GM12873 (cell line): ENCODE measurements around the gene CSTA.

Experiments used
- TF ChIP-seq, protein P1 (sequence below): IDR thresholded peaks from 2 replicates; pipeline ENCODE4 v1.5.1; 2012; ENCODE audit warnings: low read depth, mild to moderate bottlenecking, moderate library complexity, low read length, control low read depth; ENCODE audit not compliant: insufficient read depth; ENCODE audit errors: missing control alignments

Gene CSTA, protein sequence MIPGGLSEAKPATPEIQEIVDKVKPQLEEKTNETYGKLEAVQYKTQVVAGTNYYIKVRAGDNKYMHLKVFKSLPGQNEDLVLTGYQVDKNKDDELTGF

DNA sequence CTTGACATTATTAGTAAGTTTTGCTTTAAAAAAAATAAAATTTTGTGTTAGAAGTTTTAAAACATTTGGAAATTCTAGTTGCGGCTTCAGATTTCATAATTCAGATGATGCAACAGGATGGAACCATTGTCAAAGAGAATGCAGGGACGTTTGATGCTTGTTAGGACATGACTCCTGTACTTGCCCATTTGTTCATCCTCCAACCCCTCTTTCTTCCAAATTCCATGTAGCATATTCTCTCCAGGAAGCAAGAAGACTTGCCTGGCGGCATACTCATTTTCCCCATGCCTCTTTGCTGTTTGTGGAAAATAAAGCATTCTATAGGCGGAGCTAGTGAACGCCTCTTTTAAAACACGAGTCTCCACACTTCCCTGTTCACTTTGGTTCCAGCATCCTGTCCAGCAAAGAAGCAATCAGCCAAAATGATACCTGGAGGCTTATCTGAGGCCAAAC, at the start of gene CSTA:
Gene CSTA, plus strand, starts transcription at position 378 of the 453 bp plus-strand sequence. Its CDS starts 45 bp downstream, at position 423.
- TF ChIP-seq, protein P1, sequence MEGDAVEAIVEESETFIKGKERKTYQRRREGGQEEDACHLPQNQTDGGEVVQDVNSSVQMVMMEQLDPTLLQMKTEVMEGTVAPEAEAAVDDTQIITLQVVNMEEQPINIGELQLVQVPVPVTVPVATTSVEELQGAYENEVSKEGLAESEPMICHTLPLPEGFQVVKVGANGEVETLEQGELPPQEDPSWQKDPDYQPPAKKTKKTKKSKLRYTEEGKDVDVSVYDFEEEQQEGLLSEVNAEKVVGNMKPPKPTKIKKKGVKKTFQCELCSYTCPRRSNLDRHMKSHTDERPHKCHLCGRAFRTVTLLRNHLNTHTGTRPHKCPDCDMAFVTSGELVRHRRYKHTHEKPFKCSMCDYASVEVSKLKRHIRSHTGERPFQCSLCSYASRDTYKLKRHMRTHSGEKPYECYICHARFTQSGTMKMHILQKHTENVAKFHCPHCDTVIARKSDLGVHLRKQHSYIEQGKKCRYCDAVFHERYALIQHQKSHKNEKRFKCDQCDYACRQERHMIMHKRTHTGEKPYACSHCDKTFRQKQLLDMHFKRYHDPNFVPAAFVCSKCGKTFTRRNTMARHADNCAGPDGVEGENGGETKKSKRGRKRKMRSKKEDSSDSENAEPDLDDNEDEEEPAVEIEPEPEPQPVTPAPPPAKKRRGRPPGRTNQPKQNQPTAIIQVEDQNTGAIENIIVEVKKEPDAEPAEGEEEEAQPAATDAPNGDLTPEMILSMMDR: no peak

DNA sequence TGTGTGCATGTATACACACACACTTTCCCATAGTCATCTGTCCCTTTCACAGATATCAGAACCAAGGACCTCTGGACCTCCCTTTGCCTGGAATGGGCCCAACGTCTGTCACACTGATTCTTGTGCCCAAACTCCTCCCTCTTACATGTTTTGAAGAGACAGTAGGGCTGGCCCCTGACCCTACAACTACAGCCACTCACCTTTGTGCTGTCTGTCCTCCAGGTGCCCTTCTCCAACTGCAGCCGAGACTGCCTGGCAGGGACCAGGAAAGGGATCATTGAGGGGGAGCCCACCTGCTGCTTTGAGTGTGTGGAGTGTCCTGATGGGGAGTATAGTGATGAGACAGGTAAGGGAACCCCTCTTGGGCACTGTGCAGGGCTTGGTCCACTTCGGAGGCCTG, 43.2 kb upstream of the CSTA start:
- TF ChIP-seq, protein P1: no peak

DNA sequence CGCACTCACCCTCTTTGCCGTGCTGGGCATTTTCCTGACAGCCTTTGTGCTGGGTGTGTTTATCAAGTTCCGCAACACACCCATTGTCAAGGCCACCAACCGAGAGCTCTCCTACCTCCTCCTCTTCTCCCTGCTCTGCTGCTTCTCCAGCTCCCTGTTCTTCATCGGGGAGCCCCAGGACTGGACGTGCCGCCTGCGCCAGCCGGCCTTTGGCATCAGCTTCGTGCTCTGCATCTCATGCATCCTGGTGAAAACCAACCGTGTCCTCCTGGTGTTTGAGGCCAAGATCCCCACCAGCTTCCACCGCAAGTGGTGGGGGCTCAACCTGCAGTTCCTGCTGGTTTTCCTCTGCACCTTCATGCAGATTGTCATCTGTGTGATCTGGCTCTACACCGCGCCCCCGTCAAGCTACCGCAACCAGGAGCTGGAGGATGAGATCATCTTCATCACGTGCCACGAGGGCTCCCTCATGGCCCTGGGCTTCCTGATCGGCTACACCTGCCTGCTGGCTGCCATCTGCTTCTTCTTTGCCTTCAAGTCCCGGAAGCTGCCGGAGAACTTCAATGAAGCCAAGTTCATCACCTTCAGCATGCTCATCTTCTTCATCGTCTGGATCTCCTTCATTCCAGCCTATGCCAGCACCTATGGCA, 41.1 kb upstream of the CSTA start:
- TF ChIP-seq, protein P1: no peak

DNA sequence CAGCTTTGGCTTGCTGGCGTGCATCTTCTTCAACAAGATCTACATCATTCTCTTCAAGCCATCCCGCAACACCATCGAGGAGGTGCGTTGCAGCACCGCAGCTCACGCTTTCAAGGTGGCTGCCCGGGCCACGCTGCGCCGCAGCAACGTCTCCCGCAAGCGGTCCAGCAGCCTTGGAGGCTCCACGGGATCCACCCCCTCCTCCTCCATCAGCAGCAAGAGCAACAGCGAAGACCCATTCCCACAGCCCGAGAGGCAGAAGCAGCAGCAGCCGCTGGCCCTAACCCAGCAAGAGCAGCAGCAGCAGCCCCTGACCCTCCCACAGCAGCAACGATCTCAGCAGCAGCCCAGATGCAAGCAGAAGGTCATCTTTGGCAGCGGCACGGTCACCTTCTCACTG, 40.6 kb upstream of the CSTA start:
- TF ChIP-seq, protein P1: no peak

DNA sequence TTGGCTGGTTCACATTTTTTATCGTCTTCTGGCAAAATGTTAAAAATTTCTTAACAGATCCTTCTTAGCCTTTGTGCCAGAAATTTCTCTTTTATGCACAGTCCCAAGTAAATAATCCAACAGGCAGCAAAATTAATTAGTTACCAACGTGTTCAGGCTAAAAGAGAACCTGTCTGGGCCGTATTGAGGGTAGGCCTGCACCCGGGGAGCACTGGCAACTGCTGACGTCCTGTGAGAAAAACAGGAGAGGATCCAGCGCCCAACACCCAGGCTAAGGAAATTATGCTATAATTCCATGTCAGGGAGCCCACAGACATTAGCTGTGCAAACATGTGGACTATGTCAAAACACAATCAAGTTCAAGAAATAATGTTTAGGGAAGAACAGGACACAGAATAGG, 30.7 kb upstream of the CSTA start:
- TF ChIP-seq, protein P1: no peak

DNA sequence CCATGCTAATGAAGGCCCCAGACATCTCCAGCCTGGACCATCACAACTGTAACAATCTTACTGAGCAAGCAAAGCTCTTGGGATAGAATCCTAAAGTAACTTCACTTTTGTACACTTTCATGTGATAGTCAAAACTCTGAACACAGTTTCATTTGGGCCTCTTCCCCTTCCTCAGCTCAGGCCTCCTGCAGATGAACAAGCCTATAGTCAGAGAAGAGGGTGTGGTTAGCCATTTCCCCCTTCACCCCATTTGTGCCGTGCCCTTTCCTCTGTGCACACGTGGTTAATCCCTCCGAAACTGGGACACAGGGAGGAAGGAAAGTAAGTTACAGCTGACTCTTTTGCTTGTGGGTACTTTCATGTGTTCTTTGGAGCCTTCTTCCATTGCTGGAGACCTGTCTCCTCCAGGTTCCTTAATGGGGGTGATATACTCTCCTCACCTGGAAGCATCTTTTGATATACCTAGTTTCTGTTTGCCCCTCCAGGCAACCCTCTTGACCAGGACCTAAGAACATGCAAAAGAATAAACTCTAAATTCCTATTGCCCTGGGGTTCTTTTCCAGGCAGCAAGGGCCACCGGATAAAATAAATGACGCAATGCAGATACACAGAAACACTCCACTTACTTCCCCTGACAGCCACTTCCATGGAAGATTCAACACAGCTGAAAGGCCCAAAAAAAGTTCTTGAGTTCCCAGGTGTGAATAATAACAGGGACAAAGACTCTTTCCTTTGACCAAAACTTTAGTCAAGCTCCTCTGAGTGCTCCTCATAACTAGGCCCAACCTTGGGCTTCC, 29.6 kb upstream of the CSTA start:
- TF ChIP-seq, protein P1: no peak

DNA sequence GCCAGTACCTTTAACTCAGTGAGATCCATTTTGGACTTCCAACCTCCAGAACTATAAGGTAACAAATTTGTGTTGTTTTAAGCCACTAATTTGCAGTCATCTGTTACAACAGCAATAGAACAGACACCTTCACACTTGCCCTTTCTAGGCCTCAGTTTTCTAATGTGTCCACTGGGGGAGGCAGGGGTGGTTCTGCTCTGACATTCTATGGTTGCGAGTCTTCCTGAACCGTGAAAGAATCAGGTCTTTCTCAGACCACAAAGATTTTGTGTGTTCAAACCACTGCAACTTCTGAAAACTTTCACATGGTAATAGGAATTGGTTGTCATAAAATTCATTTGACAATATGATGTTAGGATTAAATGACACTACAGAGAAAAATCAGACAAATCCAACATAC, 26.8 kb upstream of the CSTA start:
- TF ChIP-seq, protein P1: peak; percentile 61
